MG63 (cell line): ENCODE results near the gene ENTPD8. TPM values are rescaled to one million over a fixed set of nuclear protein-coding genes. Genes with fewer than 3 reads are reported as not detected.
"Not testable (repeated sequence)": the region's sequence is repeated elsewhere in the genome, so short reads cannot be mapped to it uniquely, and the experiment has no call there.

Experiments
- DNase-seq: peaks from one replicate; pipeline ENCODE4 v3.0.0-alpha.2; 2020
- H3K27me3 ChIP-seq: fragments of 250-450 bp; sonication (Bioruptor Pico); 2 replicates; pipeline ENCODE4 v1.5.1; 2020; ENCODE audit warnings: mild to moderate bottlenecking, moderate library complexity
- H3K36me3 ChIP-seq: fragments of 250-450 bp; sonication (Bioruptor Pico); 2 replicates; pipeline ENCODE4 v1.5.1; 2020; ENCODE audit warnings: mild to moderate bottlenecking, moderate library complexity
- H3K4me3 ChIP-seq: fragments of 250-450 bp; sonication (Bioruptor Pico); 2 replicates; pipeline ENCODE4 v1.5.1; 2020; ENCODE audit warnings: mild to moderate bottlenecking, moderate library complexity
- H3K9me3 ChIP-seq: fragments of 250-450 bp; sonication (Bioruptor Pico); 2 replicates; pipeline ENCODE4 v1.5.1; 2020; ENCODE audit warnings: mild to moderate bottlenecking, moderate library complexity
- total RNA-seq: library from RNA; depleted of rRNA; stranded (reverse); fragments of >200 nt; shearing (Covaris generic); gene quantifications from 2 replicates; pipeline ENCODE4 v1.2.3, GENCODE V29; 2014; ENCODE audit warnings: low replicate concordance

Gene ENTPD8
- total RNA-seq, 1 experiment from 2014 or later = not detected

DNA sequence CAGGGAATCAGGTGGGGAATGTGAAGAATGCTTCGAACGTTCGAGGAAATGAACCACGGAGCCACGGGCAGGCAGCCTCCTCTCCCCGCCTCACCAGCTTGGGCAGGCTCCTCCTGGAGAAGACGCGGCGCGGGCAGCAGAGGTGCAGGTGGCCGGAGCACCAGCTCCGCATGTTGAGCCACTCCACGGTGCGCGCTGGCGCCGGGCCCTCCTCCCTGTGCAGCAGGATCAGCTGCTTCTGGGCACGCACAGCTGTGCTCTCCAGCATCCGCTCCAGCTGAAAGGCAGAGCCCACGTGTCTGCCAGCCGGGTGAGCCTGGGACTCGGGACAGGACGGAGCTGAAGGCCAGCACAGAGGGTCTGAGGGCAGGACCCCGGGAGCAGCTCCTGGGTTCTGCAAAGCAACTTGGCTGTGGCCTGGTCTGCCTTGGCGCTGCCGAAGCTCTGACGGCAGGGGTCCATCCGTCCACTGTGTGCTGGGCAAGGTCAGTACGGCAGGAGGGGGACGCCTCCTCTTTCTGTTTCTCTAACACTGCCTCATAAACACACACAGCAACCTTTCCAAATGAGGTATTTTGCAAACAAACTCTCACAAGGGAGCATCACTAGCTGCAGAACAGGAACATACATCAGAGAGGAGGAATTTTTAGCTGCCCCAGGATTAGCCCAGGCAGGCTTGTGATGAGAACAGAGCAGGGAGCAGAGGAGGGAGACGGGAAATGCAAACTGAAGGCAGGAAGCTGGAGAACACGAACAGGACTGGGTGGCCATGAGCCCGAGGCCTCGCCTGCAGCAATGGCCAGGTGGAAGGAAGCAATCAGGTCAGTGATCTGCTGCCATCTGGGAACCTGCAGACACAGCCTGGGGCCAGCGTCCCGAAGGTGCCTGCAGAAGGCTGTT lies 38.1 kb upstream of the ENTPD8 start:
- no peak overlapping the region for H3K4me3 ChIP-seq
- no peaks in the 10 kb centered on the region for H3K27me3 ChIP-seq
- no peaks in the 10 kb centered on the region for H3K36me3 ChIP-seq
- H3K9me3 ChIP-seq = peaks cover 4% of the 10 kb centered on the region; the same call in 1 of the 2 replicates
- DNase-seq = no peak

DNA sequence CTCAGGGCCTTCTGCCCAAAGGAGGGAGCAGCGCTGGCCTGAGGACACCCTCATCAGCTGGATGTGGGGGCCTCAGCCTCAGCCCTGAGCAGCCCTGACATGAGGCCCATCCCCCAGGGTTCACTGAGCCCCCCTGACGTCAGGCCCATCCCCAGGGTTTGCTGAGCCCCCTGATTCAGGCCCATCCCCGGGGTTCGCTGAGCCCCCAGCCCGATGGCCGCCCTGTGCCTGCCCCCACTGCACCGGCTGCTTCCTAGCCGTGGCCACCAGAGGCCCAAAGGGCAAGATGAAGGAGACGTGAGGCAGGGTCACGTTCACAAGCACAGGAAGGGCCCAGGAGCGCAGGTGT lies 37.4 kb upstream of the ENTPD8 start:
- Histone ChIP-seq H3K36me3 (no peaks in the 10 kb centered on the region), H3K9me3 (peaks cover 4% of the 10 kb centered on the region; the same call in 1 of the 2 replicates), H3K27me3 (no peaks in the 10 kb centered on the region), H3K4me3 (no peak overlapping the region)
- DNase-seq = no peak

DNA sequence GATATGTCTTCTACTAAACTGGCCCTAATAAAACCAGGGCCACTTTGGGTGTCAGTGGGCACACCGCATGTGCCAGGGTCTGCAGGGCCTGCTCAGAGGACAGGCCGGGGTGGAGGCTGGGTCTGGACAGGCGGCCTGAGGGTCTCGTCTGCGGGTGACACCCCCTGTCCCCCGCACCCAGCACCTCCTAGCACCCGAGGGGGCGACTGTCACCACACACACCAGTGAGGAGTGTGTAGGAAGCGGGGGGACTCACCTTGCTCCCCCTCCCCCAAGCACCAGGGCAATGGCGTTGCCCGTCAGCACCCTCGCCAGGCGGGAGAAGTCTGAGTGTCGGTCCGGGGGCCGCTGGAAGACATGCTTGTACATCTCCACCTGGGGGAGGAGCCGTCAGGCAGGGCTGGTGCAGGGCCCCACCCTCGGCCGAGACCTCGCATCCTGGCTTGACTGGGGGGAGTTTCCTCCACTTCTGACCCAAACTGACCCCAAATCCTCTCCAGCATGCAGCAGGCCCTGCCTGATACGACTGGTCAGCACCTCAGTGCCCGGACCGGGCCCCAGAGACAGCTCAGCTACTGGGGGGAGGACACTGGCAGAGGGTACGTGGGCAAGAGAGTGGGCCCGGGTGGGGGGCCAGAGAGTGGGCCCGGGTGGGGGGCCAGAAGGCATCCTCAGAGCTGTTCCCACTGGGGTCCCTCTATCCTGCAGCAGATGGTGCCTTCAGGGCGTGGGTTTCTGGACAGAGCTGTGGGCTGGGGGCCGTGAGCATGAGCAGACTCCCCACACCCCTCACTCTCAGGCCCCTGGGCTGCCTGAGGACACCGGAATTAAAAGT lies 36.8 kb upstream of the ENTPD8 start:
- Histone ChIP-seq H3K27me3 (no peaks in the 10 kb centered on the region), H3K36me3 (no peaks in the 10 kb centered on the region), H3K4me3 (no peak overlapping the region), H3K9me3 (peaks cover 4% of the 10 kb centered on the region; the same call in 1 of the 2 replicates)
- DNase-seq = no peak

DNA sequence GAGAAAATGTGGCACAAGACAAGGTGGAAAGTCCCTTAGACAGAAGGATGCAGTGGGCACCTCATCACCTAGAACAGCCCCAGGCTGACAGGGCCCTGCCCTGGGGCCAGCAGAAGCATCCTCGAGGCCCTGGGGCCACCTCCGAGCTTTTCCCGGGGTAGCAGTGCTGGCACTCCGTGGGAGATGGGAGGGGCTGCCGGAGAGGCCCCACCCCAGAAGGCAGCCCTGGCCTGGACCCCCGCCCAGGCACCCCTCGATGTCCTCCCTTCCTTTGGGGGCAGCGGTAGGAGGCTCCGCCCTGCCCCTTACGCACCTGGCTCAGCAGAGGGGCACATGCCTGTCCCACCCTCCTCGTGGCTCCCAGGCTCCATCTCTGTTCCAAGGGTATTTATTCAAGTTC lies 35.7 kb upstream of the ENTPD8 start:
- H3K27me3 ChIP-seq = no peaks in the 10 kb centered on the region
- no peak for DNase-seq
- no peaks in the 10 kb centered on the region for H3K36me3 ChIP-seq
- H3K4me3 ChIP-seq = no peak overlapping the region
- H3K9me3 ChIP-seq = peaks cover 4% of the 10 kb centered on the region; the same call in 1 of the 2 replicates

DNA sequence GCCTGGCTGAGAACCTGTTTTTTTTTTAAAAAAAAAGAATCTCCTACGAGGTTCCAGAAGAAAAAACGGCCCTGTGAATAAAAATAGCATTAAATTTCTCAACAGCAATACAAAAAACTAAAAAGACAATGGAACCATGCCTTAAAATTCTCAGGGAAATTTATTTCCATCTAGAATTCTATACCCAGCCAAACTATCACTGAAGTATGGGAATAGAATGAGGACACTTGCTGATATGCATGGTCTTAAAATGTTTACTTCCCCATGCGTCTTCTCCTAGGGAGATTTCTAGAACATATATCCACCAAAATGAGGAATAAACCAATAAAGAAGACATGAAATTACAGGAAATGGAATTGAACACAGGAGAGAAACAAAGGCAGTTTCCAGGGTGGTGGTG lies 34.5 kb upstream of the ENTPD8 start:
- no peaks in the 10 kb centered on the region for H3K27me3 ChIP-seq

DNA sequence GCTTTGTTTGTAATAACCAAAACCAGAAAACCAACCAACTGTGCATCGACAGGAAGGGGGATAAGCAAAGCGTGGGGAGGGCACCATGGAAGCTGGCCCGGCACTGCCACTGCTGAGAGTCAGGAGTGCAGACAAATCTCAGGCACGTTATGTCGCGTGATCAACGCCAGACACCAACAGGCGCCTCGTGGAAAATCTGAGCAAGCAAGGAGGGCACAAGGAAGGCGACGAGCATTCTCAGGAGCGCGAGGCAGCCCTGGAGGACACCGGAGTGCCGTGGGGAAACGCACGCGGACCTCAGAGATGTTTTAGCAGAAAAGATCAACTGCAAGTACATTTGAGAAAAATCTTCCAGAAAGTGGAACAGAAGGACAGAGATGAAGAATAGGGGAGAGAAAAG lies 33.1 kb upstream of the ENTPD8 start:
- Histone ChIP-seq H3K36me3 (no peaks in the 10 kb centered on the region), H3K27me3 (no peaks in the 10 kb centered on the region), H3K4me3 (no peak overlapping the region), H3K9me3 (peaks cover 4% of the 10 kb centered on the region; the same call in 1 of the 2 replicates)
- DNase-seq = no peak

More for the DNA sequence above, 34.5 kb upstream of the ENTPD8 start:
- Histone ChIP-seq H3K36me3 (no peaks in the 10 kb centered on the region), H3K9me3 (peaks cover 4% of the 10 kb centered on the region; the same call in 1 of the 2 replicates), H3K4me3 (no peak overlapping the region)
- no peak for DNase-seq

DNA sequence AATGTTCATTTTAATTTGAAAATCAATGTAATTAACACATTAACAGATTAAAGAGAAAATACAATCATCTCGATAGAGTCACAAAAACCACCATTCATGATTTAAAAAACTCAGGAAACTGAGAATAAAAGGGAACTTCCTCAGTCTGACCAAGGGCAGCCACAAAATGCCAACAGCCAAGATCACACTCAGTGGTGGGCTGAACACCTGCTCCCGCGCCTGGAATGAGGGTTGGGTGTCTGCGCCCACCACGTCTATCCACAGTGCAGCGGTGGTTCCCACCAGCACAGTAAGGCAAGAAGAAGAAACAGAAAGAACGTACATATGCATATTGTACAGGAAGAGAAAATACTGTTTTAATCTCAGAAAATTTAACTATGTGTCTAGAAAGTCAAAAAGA lies 29.6 kb upstream of the ENTPD8 start:
- no peak for DNase-seq
- Histone ChIP-seq H3K9me3 (peaks cover 2% of the 10 kb centered on the region; the same call in 1 of the 2 replicates), H3K27me3 (no peaks in the 10 kb centered on the region), H3K4me3 (no peak overlapping the region), H3K36me3 (no peaks in the 10 kb centered on the region)

DNA sequence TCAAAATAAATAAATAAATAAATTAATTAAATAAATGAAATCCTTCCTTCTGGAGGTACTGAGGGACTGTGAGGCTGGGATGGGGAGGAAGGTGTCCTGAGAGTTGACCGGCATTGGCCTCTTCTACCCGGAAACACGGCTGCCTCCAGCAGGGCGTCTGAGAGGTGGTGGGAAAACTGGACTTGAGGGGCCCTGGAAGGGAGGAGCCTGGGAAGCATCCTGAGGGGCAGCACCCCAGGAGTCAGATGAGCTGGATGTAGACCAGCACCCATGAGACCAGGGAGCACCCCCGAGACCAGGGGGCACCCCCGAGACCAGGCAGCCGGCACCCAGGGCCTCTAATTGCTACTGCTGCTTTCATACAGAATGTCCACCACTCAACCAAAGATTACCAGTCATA lies 26.7 kb upstream of the ENTPD8 start:
- Histone ChIP-seq H3K27me3 (no peaks in the 10 kb centered on the region), H3K4me3 (no peak overlapping the region)
- DNase-seq = no peak

DNA sequence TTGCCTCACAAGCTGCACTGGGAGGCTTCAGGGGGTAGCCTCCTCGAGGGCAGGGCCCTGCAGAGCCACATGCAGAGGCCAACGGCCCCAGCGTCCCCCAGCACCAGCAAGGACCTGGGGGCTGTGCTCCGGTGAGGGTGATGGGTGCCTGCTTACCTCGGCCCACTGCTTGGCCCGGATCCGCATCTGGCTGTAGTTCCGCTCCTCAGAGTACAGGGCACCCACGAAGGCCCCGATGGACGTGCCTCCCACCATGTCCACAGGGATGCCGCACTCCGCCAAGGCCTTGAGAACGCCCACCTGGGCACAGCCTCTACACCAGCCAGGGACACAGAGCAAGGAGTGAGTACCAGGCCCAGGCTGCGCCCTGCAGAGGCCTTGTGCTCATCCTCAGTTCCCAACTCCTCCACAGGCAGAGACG lies 26.0 kb upstream of the ENTPD8 start:
- Histone ChIP-seq H3K4me3 (no peak overlapping the region), H3K27me3 (no peaks in the 10 kb centered on the region), H3K36me3 (no peaks in the 10 kb centered on the region), H3K9me3 (no peaks in the 10 kb centered on the region)
- no peak for DNase-seq

More for the DNA sequence above, 26.7 kb upstream of the ENTPD8 start:
- Histone ChIP-seq H3K36me3 (no peaks in the 10 kb centered on the region), H3K9me3 (no peaks in the 10 kb centered on the region)

DNA sequence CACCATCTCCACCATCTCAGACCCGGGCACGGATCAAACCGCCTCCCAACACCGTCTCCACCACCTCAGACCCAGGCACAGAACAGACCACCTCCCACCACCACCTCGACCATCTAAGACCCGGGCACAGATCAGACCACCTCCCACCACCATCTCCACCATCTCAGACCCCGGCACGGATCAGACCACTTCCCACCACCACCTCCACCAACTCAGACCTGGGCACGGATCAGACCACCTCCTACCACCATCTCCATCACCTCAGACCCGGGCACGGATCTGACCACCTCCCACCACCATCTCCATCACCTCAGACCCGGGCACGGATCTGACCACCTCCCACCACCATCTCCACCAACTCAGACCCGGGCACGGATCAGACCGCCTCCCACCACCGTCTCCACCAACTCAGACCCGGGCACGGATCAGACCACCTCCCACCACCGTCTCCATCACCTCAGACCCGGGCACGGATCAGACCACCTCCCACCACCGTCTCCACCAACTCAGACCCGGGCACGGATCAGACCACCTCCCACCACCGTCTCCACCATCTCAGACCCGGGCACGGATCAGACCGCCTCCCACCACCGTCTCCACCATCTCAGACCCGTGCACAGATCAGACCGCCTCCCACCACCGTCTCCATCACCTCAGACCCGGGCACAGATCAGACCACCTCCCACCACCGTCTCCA lies 25.4 kb upstream of the ENTPD8 start:
- not testable (repeated sequence) for H3K9me3 ChIP-seq, H3K4me3 ChIP-seq, DNase-seq, H3K27me3 ChIP-seq, H3K36me3 ChIP-seq

DNA sequence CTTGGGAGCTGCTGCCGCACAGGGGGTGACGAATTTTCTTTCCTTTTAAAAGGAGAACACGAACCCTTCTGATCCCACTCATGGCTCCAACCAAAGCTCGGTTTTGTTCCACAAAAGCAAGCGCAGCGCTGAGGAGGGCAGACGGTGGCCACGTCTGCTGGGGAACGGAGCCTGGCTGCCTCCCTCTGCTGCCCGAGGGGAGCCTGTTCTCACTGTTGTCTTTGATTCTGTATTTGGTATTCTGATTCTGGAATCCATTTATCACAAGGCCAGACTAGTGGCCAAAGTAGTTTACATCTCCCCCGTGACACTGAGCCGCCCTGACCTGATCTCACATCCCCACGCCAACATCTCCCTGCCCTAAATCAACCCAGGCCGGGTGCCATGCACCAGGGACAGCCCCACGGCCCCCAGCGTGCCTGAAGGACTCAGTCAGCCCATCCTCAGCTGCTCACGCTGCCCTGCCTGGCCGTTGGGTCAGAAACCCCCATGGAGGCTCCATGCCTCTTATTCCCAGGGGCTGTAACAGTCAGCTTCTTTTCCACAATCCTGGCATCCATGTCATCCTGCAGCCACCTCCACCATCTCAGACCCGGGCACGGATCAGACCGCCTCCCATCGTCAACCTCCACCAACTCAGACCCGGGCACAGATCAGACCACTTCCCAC lies 24.7 kb upstream of the ENTPD8 start:
- H3K27me3 ChIP-seq = no peaks in the 10 kb centered on the region

DNA sequence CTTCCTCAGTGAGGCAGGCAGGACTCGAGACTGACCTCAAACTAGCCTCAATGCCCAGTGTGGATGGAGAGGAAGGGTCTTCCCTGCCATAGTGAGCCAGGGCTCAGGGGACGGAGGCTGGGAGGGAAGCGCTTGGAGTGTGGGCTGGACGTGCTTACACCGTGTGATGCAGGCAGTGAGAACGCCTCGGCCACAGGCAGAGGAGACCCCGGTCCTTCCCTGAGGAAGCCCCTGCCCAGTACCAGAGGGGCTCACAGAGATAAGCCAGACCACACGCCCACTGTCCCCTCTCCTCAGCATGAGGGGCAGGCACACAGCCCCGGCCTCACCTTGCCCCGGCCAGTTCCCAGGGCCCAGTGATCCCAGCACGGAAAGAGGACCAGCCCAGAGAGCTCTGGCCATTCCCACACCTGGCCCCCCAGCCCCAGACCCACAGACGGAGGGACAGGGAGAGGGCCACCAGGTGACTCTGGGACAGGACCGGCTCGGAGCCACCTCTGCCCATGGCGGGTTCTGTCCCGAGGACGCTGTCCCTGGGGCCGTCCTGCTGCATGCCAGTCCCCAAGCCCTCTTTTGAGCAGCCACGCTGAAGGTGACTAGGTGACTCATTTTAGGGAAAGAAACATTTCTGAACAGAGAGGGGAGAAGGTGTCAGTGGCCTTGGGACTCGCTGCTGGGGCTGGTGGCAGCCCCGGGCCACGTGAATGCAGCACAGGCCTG lies 24.0 kb upstream of the ENTPD8 start:
- no peaks in the 10 kb centered on the region for H3K36me3 ChIP-seq
- DNase-seq = no peak
- no peaks in the 10 kb centered on the region for H3K27me3 ChIP-seq
- H3K4me3 ChIP-seq = no peak overlapping the region
- no peaks in the 10 kb centered on the region for H3K9me3 ChIP-seq

More for the DNA sequence above, 24.7 kb upstream of the ENTPD8 start:
- DNase-seq = no peak
- no peaks in the 10 kb centered on the region for H3K9me3 ChIP-seq
- no peak overlapping the region for H3K4me3 ChIP-seq
- no peaks in the 10 kb centered on the region for H3K36me3 ChIP-seq

DNA sequence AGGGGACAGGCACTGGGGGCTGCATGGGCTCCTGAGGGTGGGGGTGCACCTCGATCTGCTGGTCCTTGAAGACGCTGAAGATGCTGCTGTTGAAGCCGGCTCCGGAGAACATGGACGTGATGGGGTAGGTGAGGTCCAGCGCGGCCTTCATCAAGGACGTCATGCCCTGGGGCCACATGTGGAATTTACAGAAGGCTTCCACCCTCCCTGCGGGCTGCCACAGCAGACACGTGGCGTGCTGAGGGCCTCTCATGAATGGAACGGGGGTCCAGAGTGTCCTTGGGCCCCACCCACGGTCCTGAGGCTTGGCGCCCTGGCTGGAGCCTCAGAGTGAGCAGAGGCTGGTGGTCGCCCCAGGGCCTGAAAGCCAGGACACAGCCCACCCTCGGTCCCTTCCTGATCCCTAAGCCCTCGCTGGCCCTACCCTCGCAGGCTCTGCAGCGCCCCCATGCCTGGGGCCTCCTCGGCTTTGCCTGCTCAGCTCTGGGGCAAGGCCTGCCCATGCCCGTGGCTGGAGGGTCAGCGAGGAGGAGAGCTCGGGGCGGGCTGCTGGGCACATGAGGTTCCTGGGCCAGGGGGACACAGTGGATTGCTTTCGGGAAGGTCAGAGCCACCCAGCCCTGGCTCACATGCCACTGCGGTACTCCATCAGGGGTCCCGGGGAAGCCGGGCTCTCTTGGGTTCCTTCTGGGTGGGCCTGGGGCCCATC lies 23.3 kb upstream of the ENTPD8 start:
- DNase-seq = no peak
- no peaks in the 10 kb centered on the region for H3K36me3 ChIP-seq
- H3K27me3 ChIP-seq = no peaks in the 10 kb centered on the region
- H3K9me3 ChIP-seq = no peaks in the 10 kb centered on the region
- H3K4me3 ChIP-seq = no peak overlapping the region

DNA sequence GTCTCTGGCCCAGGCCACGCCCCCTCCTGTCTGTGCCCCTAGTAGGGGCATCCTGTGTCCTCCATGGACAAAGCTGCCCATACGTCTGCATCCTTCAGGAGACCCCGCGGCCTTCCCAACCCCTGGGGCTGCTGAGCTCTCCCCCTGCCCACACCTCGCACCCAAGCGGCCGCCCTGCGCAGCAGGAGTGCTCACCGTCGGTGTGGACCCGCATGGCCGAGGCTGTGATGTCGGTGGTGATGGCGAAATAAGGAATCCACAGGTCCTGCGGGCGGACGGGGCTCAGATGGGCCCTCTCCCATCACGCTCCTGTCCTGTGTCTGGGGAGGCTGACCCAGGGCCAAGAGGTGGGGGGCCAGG lies 22.8 kb upstream of the ENTPD8 start:
- DNase-seq = no peak
- Histone ChIP-seq H3K27me3 (no peaks in the 10 kb centered on the region), H3K4me3 (no peak overlapping the region), H3K36me3 (no peaks in the 10 kb centered on the region), H3K9me3 (no peaks in the 10 kb centered on the region)
